T47D (cell line): ENCODE measurements around the gene AUNIP.

ENCODE experiments used
- DNase-seq, 2 experiments: peaks; one replicate each; pipeline versions ENCODE4 v3.0.0 to v3.0.0-alpha.2; 2011 to 2012; ENCODE audit warnings: low read depth in 1 of 2, low spot score in 1 of 2
- JUND ChIP-seq: IDR thresholded peaks from 2 replicates; pipeline ENCODE4 v1.6.1; 2012; ENCODE audit warnings: low read depth
- in situ Hi-C: cut with HindIII; loops from 2 replicates; pipeline ENCODE4 v1.10.0; 2016; ENCODE audit warnings: low sequenced_read_pairs, low pct_unique_long_range_greater_than_20kb

The AUNIP gene

DNA sequence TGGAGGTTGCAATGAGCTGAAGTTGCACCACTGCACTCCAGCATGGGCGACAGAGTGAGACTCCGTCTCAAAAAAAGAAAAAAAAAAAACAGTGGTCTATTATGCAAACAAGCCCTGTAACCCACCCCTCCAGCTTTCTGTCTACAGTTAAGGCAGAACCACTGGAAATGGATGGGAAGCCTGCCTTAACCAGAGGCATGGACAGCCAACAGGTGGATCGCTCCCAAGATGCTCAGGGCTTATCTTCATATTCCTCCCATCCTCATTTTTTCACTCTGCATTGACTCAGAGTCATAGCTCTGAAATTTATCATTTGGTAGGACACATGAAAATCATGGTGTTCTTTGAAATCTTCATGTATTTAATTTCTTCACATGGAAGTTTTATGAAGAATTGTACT is 30.8 kb downstream of the AUNIP start:
- in situ Hi-C loops = no loop called here
- DNase-seq = no peak
- no peak for TF ChIP-seq JUND

DNA sequence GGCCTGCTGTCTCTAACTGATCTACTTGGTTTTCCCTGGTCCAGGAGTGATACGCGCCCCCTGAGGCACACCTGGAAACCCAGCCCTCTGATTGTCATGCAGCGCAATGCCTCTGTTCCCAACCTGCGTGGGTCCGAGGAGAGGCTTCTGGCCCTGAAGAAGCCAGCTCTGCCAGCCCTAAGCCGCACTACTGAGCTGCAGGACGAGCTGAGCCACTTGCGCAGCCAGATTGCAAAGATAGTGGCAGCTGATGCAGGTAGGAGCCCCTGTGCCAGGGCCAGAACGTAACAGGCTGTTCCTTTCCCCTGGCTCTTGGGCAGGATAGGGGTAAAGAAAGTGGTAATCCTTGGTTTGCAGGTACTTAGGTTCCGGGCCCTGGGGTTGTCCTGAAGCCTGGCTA is 32.7 kb downstream of the AUNIP start:
- in situ Hi-C loops = no loop called here
- DNase-seq = no peak
- no peak for TF ChIP-seq JUND

DNA sequence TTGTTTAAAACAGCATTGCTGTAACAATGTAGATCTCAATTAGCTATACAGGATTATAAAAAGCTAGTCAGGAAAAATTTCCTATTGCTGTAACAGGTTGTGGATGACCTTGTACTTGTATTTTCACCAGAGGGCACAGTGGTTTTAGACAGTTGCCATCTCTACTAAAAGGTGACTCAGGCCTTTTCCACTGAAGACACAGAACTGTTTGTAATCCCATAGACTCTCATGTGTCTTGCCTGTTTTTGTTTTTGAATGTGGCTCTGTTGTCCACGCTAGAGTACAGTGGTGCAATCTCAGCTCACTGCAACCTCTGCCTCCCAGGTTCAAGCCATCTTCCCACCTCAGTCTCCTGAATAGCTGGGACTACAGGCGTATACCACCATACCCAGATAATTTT is 33.7 kb downstream of the AUNIP start:
- in situ Hi-C loops = no loop called here
- TF ChIP-seq JUND = no peak
- no peak for DNase-seq

DNA sequence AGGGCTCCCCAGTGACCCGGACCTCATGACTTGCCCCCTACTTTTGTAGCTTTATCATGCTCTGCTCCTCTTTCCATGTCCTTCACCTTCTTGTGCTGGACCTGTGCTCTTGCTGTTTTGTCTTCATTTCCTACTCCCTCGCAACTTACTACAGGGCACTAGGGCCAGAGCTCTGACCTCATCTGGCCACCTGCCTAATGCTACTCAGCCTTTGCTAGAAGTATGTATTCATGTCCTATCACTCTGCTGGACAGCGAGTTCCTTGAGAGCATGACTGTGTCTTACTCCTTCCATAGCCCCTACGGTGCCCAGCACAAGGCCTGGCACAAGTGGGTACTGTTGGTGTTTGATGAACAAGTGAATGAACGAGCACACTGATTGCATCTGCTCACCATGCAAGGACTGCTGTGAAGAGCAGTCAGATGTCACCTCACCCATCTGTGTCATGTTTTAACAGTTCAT is 37.6 kb downstream of the AUNIP start:
- no peak for DNase-seq
- in situ Hi-C loops = no loop called here
- no peak for TF ChIP-seq JUND

DNA sequence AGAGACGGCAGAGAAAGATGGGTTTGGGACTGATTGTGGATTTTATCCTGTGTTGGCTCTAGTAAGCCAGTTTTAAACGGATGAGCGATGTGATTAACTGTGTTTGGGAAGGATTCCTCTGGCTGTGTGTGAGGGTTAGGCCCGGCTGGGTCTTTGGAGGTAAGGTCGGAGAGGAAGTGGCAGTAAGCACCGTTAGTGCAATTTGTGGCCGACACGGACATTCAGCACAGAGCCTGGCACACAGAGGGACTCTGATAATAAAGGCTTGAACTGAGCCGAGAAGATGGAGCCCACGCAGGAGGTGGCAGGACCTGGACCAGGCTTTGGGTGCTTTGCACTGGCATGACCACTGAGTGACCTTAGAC is 38.2 kb downstream of the AUNIP start:
- DNase-seq = no peak
- in situ Hi-C loops = no loop called here
- TF ChIP-seq JUND = no peak

DNA sequence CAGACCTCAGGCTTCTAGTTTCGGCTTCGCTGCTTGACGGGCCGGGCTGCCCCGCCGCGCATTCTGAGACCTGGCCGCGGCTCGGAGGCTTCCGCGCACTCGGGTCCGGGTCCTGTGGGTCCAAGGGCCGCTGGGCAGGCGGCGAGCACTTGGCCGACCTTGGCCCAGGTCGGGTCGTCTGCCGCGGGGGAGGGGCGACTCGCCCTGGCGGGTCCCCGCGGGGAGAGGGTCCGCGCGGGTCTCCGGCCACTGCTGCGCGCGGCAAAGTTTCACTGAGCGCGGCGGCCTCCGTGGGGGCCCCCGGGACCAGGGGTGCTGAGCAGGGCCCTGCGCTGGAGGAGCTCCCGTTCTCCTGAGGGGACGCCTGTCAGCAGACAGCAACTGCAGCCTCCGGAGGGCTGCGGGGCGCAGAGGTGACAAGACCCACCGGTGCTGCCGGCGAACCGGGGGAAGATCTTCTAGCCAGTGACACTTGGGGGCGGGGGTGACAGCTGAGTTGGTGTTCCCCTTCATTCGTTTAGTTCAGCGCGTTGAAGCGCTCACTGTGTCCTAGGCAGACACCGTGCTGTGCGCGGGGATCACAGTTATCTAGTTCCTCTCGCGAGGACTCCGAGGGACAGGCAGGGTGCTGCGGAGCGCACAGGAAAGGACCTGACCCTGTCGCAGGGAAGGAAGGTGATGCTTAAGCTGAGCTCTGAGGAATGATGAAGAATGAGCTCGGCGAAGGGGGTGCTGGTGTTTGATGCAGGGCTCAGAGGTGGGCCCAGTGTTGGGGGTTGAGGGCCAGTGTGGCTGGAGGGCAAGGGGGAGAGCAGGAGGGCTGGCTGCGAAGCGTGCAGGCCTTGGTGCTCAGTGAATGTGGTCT is 38.8 kb downstream of the AUNIP start:
- DNase-seq = peak; percentile 73
- TF ChIP-seq JUND = no peak
- in situ Hi-C loops = no loop called here

DNA sequence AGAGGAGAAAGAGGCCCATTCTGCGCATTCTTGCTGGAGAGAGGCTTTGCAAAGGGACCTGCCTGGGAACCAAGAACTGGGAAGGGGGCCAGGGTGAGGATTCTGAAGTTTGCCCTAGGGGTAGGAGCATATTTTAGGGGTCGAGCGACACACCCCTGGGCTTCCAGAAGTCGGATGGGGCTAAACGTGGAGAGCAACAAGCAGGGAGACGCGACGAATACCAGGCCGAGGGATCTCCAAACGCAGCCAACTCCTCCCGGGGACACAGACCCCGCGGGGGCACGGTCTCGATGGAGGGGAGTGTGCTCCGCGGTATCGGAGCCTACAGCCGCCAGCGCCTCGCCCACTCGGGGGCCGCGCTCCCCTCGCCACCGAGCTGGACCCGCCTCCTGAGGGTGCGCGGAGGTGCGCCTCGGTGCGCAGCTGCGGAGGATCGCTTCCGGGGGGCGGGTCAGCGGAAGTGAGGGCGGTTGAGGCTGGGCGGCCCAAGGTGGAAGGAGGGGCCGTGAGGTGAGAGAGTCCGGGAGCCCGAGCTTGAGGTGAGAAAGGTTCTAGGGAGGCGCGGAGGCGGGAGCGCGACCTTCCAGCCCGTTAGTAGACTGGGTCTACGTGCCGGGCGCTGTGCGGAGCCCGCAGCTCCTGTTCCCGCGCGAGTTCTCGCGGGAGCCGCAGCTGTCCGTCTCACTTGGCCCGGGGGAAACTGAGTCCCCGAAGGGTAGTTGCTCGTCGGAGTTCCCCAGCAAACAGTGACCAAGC is 39.6 kb downstream of the AUNIP start, which contains the start of gene MTFR1L:
MTFR1L (plus strand) TSS at position 464 of the 756 bp plus-strand sequence. CDS start 3,151 bp downstream, outside the sequence.
- in situ Hi-C loops = no loop called here
- TF ChIP-seq JUND = no peak

DNA sequence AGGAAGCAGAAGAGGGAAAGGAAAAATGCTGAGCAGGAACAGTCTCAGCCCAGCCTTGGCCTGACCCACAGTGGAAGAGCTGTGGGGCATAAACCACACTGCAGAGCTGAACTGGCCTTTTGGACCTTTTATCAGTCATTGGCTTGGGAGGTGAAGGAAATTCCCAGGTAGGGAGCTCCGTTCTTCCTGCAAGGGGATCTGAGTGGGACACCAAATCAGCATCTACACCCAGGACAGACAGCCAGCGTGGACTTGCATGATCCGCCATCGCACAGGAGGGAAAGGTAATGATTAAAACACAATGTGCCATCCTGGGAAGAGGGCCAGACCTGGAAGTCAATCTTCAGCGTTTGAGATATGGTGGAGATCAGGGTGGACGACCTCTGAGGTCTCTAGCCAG is 40.7 kb downstream of the AUNIP start:
- in situ Hi-C loops = no loop called here
- no peak for TF ChIP-seq JUND

More for the DNA sequence above, 39.6 kb downstream of the AUNIP start, which contains the start of gene MTFR1L:
- DNase-seq = peak; percentile 89 to 90

DNA sequence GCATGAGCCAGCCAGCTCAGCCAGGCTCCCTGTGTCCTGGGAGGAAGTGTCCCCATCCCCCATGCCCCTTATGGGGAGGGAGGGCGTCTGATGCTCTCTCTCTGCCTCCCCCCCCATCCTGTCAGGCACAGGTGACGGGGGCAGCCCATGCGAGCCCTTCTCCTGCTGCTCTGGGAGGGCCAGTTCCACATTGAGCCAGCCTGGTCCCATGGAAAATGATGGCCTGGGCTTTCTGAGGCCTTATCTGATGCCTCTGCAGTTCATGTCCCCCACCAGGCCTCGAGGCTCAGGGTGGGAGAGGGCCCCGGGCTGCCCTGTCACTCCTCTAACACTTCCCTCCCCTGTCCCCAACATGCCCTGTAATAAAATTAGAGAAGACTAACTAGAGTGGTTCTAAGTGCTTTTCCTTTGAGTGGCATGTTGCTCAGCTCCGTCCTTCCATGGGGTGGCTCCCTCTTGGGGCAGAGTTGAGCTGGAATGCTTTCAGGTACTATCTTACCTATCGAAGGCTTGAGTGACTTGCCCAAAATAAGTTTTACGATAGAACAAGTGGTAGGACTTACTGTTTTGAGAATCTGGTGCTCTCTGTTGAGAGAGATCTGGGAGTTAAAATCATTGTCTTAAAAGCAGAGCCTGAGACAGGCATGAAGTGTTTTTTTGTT is 41.3 kb downstream of the AUNIP start:
- DNase-seq = peak in 1 of 2 experiments; percentile 61
- in situ Hi-C loops = no loop called here
- no peak for TF ChIP-seq JUND

More for the DNA sequence above, 40.7 kb downstream of the AUNIP start:
- DNase-seq = no peak

DNA sequence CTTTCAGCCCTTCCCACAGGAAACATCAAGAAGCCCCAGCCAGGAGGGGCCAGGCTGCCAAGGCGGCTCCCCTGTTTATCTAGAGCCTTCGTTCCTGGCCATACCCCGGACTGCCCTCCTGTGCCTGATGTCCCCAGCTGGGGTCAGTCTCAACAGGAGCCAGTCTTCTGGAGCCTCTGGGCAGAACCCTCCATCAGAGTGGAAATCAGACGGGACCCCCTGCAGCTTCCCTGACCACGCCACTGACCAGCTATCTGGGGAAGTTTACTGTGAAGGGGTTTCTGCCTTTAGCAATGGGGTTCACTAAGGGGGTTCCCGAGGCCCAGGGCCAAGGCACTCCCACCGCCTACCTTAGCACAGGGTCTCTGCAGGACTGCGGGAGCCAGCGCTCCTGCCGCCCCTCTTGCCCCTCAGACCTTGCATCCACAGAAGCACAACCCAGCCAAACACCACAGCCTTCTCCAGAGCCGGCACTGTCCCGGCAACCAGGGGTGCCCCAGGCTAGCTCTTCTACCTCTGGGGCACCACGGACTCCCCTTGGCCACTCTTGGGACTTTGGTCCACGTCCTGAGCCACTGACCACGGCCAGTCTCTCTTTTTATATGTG is 43.0 kb downstream of the AUNIP start:
- in situ Hi-C loops = no loop called here
- no peak for TF ChIP-seq JUND
- DNase-seq = no peak

DNA sequence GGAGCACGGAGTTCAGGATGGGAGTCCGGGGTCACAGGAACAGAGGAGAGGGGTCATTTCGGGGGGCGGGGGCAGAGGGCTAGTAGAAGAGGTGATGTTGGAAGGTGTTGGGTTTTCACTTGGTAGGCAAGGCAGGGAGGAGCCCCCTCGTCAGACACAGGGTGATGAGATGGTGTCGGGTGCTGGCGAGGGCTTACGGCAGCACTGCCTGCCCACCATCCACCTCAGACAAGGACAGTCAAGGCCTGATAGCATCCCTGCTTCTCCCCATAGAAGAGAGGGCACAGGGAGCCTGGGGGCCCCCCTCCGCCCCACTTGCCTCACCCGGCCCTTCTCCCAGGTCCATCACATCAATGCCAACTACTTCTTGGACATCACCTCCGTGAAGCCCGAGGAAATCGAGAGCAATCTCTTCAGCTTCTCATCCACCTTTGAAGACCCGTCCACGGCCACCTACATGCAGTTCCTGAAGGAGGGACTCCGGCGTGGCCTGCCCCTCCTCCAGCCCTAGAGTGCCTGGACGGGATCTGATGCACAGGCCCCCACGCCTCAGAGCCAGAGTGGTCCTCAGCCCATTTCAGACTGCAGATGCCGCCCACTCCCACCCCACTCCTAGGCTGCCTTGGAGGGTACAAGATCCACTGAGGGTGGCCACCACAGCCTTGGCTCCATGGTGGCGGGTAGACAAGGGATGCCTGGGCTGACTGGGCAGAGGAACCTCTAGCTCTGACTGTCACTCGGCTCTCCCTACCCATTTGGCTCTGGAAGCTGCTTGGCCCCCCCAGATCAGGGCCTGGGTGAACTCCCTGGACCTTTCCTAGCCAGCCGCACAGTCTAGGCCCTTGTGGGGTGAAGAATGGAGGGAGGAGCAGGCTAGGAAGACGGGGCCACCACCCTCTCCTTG is 43.8 kb downstream of the AUNIP start:
- TF ChIP-seq JUND = no peak
- in situ Hi-C loops = no loop called here
- DNase-seq = no peak

DNA sequence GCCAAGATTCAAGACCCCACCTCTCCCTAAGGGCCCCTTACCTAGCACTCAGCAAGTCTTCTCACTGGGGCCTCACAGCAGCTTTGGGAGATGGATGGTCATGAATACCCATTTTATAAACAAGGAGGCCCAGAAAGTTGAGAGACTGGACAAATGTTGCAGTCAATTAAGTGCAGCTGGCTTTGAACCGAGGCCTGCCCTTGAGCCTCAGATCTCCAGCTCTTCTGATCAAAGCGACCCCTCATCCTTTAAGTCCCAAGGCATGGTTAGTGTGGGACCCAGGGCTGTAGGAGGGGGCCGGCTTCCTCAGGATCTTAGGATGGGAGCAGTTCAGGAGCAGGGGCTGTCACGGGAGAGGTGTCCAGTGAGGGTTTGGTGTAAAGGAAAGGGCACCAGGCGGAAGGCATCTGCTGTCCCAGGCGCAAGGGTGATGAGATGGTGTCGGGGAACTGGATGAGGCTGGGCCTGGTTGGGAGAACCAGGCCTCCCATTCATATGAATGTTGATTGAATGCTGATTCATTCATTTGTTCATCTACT is 44.6 kb downstream of the AUNIP start:
- in situ Hi-C loops = no loop called here
- no peak for TF ChIP-seq JUND

More for the DNA sequence above, 44.6 kb downstream of the AUNIP start:
- DNase-seq = no peak
